Cardiac muscle cell (in vitro differentiated cells and primary cell): Measurements from ENCODE around the gene SOCS1. TPM values are rescaled to one million over a fixed set of nuclear protein-coding genes. Genes with fewer than 3 reads are reported as not detected.

Source experiments
- DNase-seq, 2 donors: peaks; one replicate each; pipeline versions ENCODE4 v3.0.0 to v3.0.0-alpha.2; 2010 to 2017; ENCODE audit warnings: low read depth in 1 of 2, low spot score in 1 of 2
- H3K27ac ChIP-seq: fragments of 200-600 bp; sonication (generic); 2 replicates; pipeline ENCODE4 v1.5.1; 2016
- H3K27me3 ChIP-seq: fragments of 200-600 bp; sonication (generic); 2 replicates; pipeline ENCODE4 v1.6.0; 2016; ENCODE audit warnings: control low read depth
- H3K36me3 ChIP-seq: fragments of 200-600 bp; sonication (generic); 2 replicates; pipeline ENCODE4 v1.5.1; 2016; ENCODE audit warnings: control low read depth
- H3K4me1 ChIP-seq: fragments of 200-600 bp; sonication (generic); 2 replicates; pipeline ENCODE4 v1.8.1; 2017; ENCODE audit warnings: low read depth, mild to moderate bottlenecking, mixed run types
- H3K4me3 ChIP-seq: fragments of 200-600 bp; sonication (generic); 2 replicates; pipeline ENCODE4 v1.5.1; 2016; ENCODE audit warnings: mild to moderate bottlenecking
- H3K9me3 ChIP-seq: fragments of 200-600 bp; sonication (generic); 2 replicates; pipeline ENCODE4 v1.5.1; 2017; ENCODE audit warnings: low read depth, mild to moderate bottlenecking, control low read depth
- CTCF ChIP-seq: IDR thresholded peaks from 2 replicates; pipeline ENCODE4 v1.5.1; 2012; ENCODE audit warnings: low read depth, mild to moderate bottlenecking, low read length
- polyA plus RNA-seq: library from polyadenylated mRNA; unstranded; fragments of >200 nt; fragmentation: Nextera tagmentation; extraction: Ambion mirVana; gene quantifications from 2 replicates; pipeline ENCODE4 v1.2.1, GENCODE V29; 2016
- total RNA-seq: library from RNA; depleted of rRNA; stranded (reverse); fragments of >200 nt; gene quantifications from 2 replicates; pipeline ENCODE4 v1.2.3, GENCODE V29; 2016

The SOCS1 gene
- total and polyA plus RNA-seq, 2 experiments from 2014 or later, result 3.6 to 11.0 TPM

- Histone ChIP-seq H3K27ac (no peak overlapping the region), H3K36me3 (no peaks in the 10 kb centered on the region), H3K27me3 (no peaks in the 10 kb centered on the region), H3K4me3 (no peak overlapping the region), H3K9me3 (no peaks in the 10 kb centered on the region), H3K4me1 (no peaks in the 10 kb centered on the region)
- no peak for TF ChIP-seq CTCF
- DNase-seq, result no peak
Measured at GRCh38 chr16:11213373-11213772, 42.6 kb downstream of the SOCS1 start.

DNA sequence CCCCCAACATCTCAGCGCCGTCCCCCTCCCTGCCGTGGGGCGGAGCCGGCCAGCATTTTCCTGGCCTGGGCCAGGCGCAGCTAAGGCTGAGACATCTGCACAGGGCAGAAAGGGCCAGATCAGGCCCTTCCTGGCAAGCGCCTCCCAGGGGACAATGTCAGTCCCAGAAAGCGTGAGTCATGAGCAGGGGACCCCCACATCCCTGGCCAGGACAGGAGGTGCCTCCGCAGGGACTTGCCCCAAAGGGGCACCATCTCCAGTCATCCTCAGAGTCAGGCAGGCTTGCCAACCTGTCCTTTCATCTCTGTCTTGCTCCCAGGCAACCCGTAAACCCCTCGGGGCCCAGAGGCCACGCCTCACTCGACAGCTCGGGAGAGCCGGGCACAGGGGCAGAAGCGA, 43.2 kb downstream of the SOCS1 start:
- Histone ChIP-seq H3K4me3 (no peak overlapping the region), H3K4me1 (no peaks in the 10 kb centered on the region), H3K27me3 (no peaks in the 10 kb centered on the region), H3K36me3 (no peaks in the 10 kb centered on the region), H3K27ac (no peak overlapping the region), H3K9me3 (no peaks in the 10 kb centered on the region)
- no peak for TF ChIP-seq CTCF
- DNase-seq, result no peak

DNA sequence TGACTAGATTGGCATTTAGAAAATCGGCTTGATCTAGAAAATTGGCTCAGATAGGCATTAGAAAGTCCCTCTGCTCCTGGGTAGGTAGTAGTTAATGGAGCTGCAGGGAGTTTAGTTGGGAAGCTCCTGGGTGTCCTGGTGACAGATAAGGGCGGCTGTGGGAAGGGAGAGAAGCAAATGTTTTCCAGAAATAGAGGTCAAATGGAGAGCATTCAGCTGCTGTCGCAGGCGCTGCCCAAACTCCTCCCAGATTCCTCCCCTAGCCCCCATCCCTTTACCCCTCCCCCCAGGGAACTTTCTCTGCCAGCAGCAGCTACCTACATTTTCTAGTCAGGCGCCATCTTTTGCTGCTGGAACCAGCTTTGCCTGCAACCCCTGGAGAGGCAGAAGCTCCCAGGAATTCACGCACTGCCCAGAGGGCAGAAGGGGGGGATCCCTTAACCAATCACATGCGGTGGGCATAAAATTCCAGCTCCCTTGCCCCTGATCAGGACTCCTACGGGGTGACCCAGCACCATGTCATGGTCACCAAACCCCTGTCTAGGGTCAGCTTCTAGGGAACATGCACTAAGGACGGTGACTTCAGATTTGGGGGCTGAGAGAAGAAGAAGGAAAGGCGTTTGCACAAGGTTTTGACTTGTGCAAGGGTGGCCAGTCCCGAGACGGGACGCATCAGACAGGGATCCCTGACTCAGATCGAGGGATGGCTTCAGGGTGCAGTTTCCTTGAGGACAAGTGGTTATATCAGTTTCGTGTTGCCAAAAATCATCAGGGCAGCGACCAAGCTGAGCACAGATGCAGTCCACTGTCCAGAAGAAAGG, 43.8 kb downstream of the SOCS1 start:
- Histone ChIP-seq H3K36me3 (no peaks in the 10 kb centered on the region), H3K4me3 (no peak overlapping the region), H3K27me3 (no peaks in the 10 kb centered on the region), H3K27ac (no peak overlapping the region), H3K9me3 (no peaks in the 10 kb centered on the region), H3K4me1 (no peaks in the 10 kb centered on the region)
- no peak for TF ChIP-seq CTCF
- peak in 1 of 2 donors; percentile 64 for DNase-seq

GRCh38 chr16:11211061-11211976, 44.7 kb downstream of the SOCS1 start:
- TF ChIP-seq CTCF, result peak; percentile 7
- DNase-seq, result no peak
- Histone ChIP-seq H3K36me3 (no peaks in the 10 kb centered on the region), H3K27ac (no peak overlapping the region), H3K27me3 (no peaks in the 10 kb centered on the region), H3K4me3 (no peak overlapping the region), H3K4me1 (no peaks in the 10 kb centered on the region), H3K9me3 (no peaks in the 10 kb centered on the region)

DNA sequence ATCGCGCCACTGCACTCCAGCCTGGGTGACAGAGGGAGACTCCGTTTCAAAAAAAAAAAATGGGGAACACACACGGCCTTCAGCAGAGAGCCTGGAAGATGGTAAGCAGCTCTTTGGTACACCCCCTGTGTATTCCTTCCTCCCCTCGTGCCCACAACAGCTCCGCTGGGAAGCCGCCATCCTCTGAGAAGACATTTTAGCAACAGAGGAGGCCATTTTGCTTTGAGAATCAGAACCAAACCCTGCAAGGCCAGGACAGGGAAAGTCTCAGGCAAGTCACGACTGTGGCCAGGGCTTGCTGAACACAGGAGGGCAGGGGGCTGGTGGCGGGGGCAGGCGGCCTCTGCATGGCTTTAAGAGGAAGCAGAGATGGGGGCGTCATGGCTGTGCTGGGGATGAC, 45.7 kb downstream of the SOCS1 start:
- Histone ChIP-seq H3K4me3 (no peak overlapping the region), H3K27ac (no peak overlapping the region), H3K4me1 (no peaks in the 10 kb centered on the region), H3K27me3 (no peaks in the 10 kb centered on the region), H3K36me3 (no peaks in the 10 kb centered on the region), H3K9me3 (no peaks in the 10 kb centered on the region)
- no peak for TF ChIP-seq CTCF
- DNase-seq, result no peak
